ENCODE results near the gene PIP4K2A.

The PIP4K2A gene

GRCh38 chr10:22622242-22622806 lies 92.1 kb downstream of the PIP4K2A start:
- FAIRE-seq (no peak), DNase-seq (ENCODE audit: low spot score) (no peak)

GRCh38 chr10:22621726-22622125 lies 92.7 kb downstream of the PIP4K2A start:
- DNase-seq (ENCODE audit: low spot score) (no peak), FAIRE-seq (no peak)

- DNase-seq (ENCODE audit: low spot score) (peak; percentile 50), FAIRE-seq (no peak)
These were observed 93.4 kb downstream of the PIP4K2A start for GRCh38 chr10:22620929-22621328.

GRCh38 chr10:22620140-22620857 lies 94.1 kb downstream of the PIP4K2A start:
- FAIRE-seq: peak; percentile 93
- DNase-seq (ENCODE audit: low spot score): peak; percentile 93

GRCh38 chr10:22619101-22619500 lies 95.3 kb downstream of the PIP4K2A start:
- no peak for FAIRE-seq
- DNase-seq (ENCODE audit: low spot score): no peak

- peak; percentile 67 for DNase-seq (ENCODE audit: low spot score)
- FAIRE-seq: peak; percentile 62
These were observed 96.1 kb downstream of the PIP4K2A start for GRCh38 chr10:22618078-22618785.

GRCh38 chr10:22617516-22617915 lies 96.9 kb downstream of the PIP4K2A start:
- DNase-seq (ENCODE audit: low spot score) (no peak), FAIRE-seq (no peak)

- no peak for FAIRE-seq
- DNase-seq (ENCODE audit: low spot score): no peak
These were observed 97.3 kb downstream of the PIP4K2A start for GRCh38 chr10:22617051-22617450.

- peak; percentile 75 for FAIRE-seq
- DNase-seq (ENCODE audit: low spot score): peak; percentile 87
These were observed 98.4 kb downstream of the PIP4K2A start for GRCh38 chr10:22615819-22616499.

- no peak for FAIRE-seq
- DNase-seq (ENCODE audit: low spot score): no peak
These were observed 99.3 kb downstream of the PIP4K2A start for GRCh38 chr10:22615101-22615500.

GRCh38 chr10:22613011-22613410 lies 101.4 kb downstream of the PIP4K2A start:
- FAIRE-seq (no peak), DNase-seq (ENCODE audit: low spot score) (no peak)

- no peak for FAIRE-seq
These were observed 102.1 kb downstream of the PIP4K2A start for GRCh38 chr10:22612318-22612717.

GRCh38 chr10:22611425-22612115 lies 102.8 kb downstream of the PIP4K2A start:
- DNase-seq (ENCODE audit: low spot score) (no peak), FAIRE-seq (no peak)

More at GRCh38 chr10:22612318-22612717, 102.1 kb downstream of the PIP4K2A start:
- no peak for DNase-seq (ENCODE audit: low spot score)

- no peak for FAIRE-seq
- DNase-seq (ENCODE audit: low spot score): no peak
These were observed 103.8 kb downstream of the PIP4K2A start for GRCh38 chr10:22610610-22611009.

GRCh38 chr10:22609719-22610465 lies 104.5 kb downstream of the PIP4K2A start:
- DNase-seq (ENCODE audit: low spot score) (no peak), FAIRE-seq (no peak)

GRCh38 chr10:22609251-22609650 lies 105.1 kb downstream of the PIP4K2A start:
- no peak for FAIRE-seq
- DNase-seq (ENCODE audit: low spot score): no peak

- DNase-seq (ENCODE audit: low spot score) (no peak), FAIRE-seq (no peak)
These were observed 107.1 kb downstream of the PIP4K2A start for GRCh38 chr10:22607261-22607660.

- DNase-seq (ENCODE audit: low spot score) (peak; percentile 99), FAIRE-seq (peak; percentile 97)
These were observed 108.2 kb downstream of the PIP4K2A start for GRCh38 chr10:22606164-22606614.

- DNase-seq (ENCODE audit: low spot score) (peak; percentile 80), FAIRE-seq (peak; percentile 97)
These were observed 109.2 kb downstream of the PIP4K2A start for GRCh38 chr10:22605168-22605567.

GRCh38 chr10:22604344-22605126 lies 109.8 kb downstream of the PIP4K2A start:
- FAIRE-seq (no peak), DNase-seq (ENCODE audit: low spot score) (no peak)
